IPS-11a (cell line): ENCODE measurements around the gene KNDC1.
"Not testable (repeated sequence)": the region's sequence is repeated elsewhere in the genome, so short reads cannot be mapped to it uniquely, and the experiment has no call there.

Experiments used
- H3K4me3 ChIP-seq: one replicate; pipeline ENCODE4 v1.5.1; 2013; ENCODE audit warnings: low read depth, low read length, control low read depth

KNDC1 gene

GRCh38 chr10:133215586-133215985 is 55.6 kb downstream of the KNDC1 start:
- no peak overlapping the region for H3K4me3 ChIP-seq

DNA sequence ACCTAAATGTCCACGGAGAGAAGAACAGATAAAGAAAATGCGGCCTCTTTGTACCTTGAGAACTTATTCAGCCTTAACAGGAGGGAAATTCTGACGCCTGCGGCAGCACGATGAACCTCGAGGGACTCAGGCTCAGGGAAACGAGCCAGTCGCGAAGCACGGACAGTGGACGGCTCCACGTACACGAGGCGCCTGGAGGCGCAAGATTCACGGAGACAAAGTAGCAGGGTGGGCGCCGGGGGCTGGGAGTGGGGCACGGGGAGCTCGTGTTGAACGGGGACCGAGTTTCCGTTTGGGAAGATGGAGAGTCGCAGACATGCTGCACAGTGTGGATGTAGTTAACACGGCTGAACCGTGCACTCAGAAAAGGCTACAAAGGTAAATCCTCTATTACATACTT is 56.8 kb downstream of the KNDC1 start:
- H3K4me3 ChIP-seq = no peak overlapping the region

- no peak overlapping the region for H3K4me3 ChIP-seq
Observed at GRCh38 chr10:133217800-133218589, 58.0 kb downstream of the KNDC1 start.

DNA sequence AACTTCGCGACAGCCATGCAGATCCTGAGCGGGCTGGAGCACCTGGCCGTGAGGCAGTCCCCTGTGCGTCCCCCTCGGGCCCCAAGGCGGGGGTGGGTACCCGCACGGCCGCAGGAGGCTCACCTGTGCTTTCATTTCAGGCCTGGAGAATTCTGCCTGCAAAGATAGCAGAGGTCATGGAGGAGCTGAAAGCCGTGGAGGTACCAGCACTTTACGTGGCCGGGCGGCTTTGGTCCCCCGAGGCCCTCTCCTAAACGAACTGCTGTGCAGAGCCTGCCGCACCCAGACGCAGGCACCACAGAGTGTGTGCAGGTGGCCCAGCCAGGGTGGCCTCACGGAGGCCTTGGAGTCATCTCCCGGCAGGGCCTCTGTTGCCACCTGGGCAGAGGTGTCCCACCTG is 58.9 kb downstream of the KNDC1 start:
- H3K4me3 ChIP-seq = no peak overlapping the region

GRCh38 chr10:133219782-133220181 is 59.8 kb downstream of the KNDC1 start:
- no peak overlapping the region for H3K4me3 ChIP-seq

DNA sequence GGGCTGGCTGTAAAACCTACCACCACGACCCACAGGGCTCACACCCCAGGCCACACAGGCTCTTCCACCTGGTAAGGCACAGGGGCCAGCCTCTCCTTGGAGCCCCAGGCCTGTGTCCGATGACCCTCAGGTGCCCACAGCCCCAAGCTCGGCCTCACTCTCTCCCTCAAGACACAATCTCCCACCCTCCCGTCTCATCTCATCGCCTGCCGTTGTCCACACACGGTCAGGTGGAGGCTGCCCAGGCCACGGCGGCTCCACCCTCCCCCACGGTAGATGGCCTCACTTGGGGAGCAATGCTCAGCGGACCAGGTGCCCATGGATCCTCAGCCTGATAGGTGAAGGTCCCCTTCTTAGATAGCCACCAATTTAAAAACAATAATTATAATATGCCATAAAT is 61.3 kb downstream of the KNDC1 start:
- H3K4me3 ChIP-seq = no peak overlapping the region

- H3K4me3 ChIP-seq = not testable (repeated sequence)
Observed at GRCh38 chr10:133221756-133222155, 61.7 kb downstream of the KNDC1 start.

DNA sequence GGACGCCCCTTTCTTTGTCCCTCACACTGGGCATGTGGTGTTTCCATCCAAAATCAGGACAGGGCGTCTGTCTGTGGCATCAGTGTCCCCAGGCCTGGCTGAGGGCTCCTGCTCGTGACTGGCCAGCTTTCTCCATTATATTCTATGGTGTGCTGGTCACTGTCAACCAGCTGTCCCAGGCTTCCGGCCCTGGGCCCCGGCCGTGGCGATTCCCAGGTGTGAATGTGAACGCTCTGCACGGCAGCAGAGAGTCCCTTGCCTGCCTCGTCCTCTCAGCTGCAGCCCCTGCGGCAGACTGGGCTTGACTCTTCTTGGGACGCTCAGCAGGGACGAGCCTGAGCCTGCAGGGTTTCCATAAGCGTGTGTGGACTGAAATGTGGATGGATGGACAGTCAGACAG is 64.1 kb downstream of the KNDC1 start:
- H3K4me3 ChIP-seq = no peak overlapping the region

DNA sequence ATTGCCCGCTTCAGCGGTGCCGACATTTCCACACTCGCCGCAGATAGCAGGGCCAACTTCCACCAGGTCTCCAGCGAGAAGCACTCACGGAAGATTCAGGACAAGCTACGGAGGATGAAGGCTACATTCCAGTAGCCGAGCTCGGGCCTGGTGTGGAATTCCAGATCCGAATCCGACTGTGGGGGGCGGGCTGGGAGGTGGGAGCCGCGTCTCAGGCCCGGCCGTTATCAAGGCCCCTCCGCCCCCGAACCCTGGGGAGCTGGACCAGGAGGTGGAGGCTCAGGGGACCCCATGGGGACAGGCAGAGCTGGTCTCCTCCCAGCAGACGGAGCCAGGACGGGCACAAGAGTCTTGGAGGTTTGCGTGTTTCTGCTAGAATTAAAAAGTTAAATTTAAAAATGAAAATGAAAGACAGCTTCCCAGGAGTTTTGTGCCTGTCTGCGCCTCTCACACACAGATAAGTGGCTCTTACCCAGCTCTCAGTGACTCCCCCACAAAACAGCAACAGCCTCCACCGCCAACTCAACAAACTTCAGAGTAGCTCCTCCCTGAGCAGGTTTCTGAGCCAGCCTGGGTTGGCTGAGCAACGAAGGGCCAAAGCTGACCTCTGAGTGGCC is 64.8 kb downstream of the KNDC1 start:
- no peak overlapping the region for H3K4me3 ChIP-seq

DNA sequence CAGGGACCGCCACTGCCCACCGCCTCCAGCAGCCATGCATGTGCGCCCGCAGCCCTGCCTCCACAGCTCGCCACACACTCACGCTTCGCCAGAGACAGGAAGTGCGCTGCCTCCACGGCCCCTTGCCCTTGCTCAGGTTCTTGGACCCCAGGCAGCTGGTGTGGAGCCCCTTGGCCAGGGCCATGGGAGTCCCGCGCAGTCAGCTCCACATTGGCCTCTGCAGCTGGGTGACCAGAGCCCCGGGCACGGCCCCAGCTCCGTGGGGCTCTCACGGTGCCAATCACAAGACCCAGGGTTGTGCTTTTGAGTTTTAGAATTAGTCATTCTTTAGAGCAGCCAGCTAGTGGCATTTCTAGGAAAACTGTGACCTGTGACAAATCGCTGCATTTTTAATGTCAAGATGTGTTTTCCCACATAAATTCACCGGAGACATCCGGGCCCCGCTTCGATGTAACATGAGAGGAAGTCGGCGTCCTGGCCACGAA is 65.7 kb downstream of the KNDC1 start:
- H3K4me3 ChIP-seq = no peak overlapping the region

DNA sequence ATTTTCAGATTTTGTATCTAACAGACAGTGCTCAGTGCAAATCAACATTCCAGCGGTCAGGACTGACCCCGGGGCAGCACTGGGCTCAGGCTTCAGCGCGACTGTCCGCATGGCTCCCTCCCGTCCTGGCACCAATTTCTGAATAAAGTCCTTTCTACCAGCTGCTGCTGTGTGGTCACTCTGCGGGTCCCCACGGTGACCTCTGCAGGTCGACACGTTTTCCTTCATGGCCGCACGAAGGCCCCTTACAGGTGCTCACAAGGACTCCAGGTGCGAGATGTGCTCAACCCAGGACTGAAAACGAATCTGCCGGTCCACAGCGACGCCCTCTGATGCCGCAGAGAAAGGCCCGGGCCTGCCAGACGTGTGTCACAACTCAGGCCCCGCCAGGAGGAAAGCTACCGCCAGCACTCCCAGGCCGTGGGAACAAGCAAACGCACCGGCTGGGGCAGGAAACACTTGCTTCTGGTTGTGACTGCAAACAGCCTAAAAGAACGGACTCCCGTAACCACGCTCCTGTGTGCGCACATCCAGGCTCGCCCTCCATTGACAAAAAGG is 66.3 kb downstream of the KNDC1 start:
- no peak overlapping the region for H3K4me3 ChIP-seq

DNA sequence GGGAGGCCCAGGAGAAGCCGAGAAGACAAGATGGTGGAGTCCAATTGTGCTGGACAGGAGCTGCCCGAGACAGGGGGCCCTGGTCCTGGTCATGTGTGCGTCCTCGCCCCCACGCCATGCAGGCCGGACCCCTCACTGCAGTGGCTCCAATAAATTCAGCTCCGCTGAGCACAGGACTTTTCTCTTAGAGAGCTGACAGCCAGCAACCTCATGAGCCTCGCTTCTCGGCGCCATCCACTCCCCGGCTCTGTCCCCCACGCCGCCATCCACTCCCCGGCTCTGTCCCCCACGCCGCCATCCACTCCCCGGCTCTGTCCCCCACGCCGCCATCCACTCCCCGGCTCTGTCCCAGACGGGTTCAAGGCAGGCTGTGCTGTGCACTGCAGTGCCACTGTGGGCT is 67.2 kb downstream of the KNDC1 start:
- H3K4me3 ChIP-seq = no peak overlapping the region

- peak overlapping the region; percentile 30 for H3K4me3 ChIP-seq
Observed at GRCh38 chr10:133229265-133230043, 69.4 kb downstream of the KNDC1 start.

DNA sequence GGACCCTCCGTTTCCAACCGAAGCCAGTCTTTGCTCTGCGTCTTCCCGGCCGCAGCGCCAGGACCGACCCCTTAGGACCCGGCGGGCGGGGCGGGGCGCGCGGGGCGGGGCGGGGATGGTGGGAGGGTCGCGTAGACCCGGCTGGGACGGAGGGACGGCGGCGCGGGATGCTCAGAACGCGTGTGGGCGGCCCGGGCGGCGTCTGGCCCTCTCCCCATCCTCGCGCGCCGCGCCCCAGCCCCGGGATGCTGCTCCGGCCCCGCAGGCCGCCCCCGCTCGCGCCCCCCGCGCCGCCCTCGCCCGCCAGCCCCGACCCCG is 70.0 kb downstream of the KNDC1 start, which contains the start of gene UTF1:
Gene UTF1 (plus strand): TSS at position 174 of the 318 bp plus-strand sequence. CDS start 72 bp downstream, at position 246.
- peak within 1 kb of the TSS; percentile 50 for H3K4me3 ChIP-seq

DNA sequence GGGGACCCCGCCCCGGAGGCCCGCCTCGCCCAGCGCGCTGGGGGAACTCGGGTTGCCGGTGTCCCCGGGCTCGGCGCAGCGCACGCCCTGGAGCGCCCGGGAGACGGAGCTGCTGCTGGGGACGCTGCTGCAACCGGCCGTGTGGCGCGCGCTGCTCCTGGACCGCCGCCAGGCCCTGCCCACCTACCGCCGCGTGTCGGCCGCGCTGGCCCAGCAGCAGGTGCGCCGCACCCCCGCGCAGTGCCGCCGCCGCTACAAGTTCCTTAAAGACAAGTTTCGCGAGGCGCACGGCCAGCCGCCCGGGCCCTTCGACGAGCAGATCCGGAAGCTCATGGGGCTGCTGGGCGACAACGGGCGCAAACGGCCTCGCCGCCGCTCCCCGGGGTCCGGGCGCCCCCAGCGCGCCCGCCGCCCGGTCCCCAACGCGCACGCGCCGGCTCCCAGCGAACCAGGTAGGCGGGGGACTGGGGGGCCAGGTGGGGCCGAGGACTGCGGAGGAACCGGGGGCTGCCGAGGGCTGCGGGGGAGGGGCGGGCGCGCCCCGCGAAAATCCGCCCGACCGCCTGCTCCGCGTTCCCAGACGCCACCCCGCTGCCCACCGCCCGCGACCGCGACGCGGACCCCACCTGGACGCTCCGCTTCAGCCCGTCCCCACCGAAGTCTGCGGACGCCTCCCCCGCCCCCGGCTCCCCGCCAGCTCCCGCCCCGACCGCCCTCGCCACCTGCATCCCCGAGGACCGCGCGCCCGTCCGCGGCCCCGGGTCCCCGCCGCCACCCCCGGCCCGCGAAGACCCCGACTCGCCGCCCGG is 70.6 kb downstream of the KNDC1 start:
- H3K4me3 ChIP-seq = peak overlapping the region; percentile 50

- peak overlapping the region; percentile 43 for H3K4me3 ChIP-seq
Observed at GRCh38 chr10:133231244-133231945, 71.4 kb downstream of the KNDC1 start.

DNA sequence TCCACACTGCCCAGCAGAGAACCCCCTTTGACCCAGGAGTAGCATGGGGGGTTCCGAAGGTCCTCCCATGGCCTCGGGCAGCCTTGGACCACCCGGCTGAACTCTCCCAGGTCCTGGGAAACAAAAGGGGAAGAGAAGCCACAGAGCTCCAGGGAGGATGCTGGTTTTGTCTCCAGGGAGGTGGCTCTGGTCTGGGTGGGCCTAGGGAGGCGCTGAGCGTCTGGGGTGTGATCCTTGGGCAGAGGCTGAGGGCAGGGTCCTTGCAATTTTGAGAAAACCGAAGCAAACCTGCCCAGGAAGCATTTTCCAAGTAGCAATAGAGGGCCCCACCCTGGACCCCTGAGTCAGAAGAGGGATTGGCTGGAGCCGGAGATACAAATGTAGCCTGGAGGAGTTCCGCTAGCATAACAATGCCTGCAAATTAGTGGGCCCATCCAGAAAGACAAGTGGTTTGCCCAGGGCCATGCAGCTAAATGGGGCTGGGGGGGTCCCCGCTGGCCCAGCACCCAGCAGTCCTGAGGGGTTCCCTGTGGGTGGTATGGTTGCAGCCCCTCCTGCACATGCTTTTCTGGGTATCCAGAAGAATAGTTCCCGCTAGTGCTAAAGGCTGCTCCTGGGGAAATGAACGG is 72.0 kb downstream of the KNDC1 start:
- H3K4me3 ChIP-seq = peak overlapping the region; percentile 43

GRCh38 chr10:133234796-133235195 is 74.8 kb downstream of the KNDC1 start:
- not testable (repeated sequence) for H3K4me3 ChIP-seq

GRCh38 chr10:133235265-133235855 is 75.3 kb downstream of the KNDC1 start:
- H3K4me3 ChIP-seq = no peak overlapping the region
